ENCODE results near the gene EPB41L4A.
A peak's percentile ranks its signal among the peaks of the same experiment; 100 is the strongest.

Gene EPB41L4A

DNA sequence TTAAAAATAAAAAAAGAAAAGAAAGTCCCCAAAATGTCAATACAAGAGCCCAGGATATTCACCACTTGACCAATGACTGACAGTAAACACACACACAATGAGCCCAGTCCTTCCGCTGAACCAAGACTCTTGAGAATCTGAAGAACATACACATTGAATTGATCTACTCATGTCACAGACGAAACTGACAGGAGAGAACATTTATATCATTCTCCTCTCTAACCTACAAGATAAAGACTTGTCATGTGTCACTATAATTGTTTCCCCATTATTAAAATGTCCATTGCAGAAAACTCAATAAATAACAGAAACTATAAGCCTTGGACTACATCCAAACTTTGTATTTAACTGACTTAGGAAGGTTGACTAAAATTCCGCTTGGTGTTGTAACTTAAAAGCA is 296.7 kb downstream of the EPB41L4A start:
- TF ChIP-seq CTCF (IDR thresholded peaks at IDR 0.05; ENCODE audit: unreplicated experiment in 3 of 3): no peak
- Mint-ChIP-seq H3K4me1 (peaks cover 19% of the 10 kb centered on the region), H3K27ac (peak overlapping the region; percentile 33 to 56 (median 50)), H3K36me3 (ENCODE audit: low read depth) (peaks cover 3% of the 10 kb centered on the region), H3K4me3 (no peak overlapping the region), H3K27me3 (ENCODE audit: low read depth) (no peaks in the 10 kb centered on the region), H3K9me3 (peaks cover 16% of the 10 kb centered on the region)

- Mint-ChIP-seq H3K4me3 (no peak overlapping the region), H3K4me1 (peaks cover 13% of the 10 kb centered on the region), H3K27ac (peak overlapping the region in 1 of 3 experiments; percentile 9), H3K9me3 (peaks cover 16% of the 10 kb centered on the region), H3K36me3 (ENCODE audit: low read depth) (peaks cover 3% of the 10 kb centered on the region), H3K27me3 (ENCODE audit: low read depth) (no peaks in the 10 kb centered on the region)
- TF ChIP-seq CTCF (IDR thresholded peaks at IDR 0.05; ENCODE audit: unreplicated experiment in 3 of 3): no peak
Observed at GRCh38 chr5:112121258-112121657, 297.8 kb downstream of the EPB41L4A start.

DNA sequence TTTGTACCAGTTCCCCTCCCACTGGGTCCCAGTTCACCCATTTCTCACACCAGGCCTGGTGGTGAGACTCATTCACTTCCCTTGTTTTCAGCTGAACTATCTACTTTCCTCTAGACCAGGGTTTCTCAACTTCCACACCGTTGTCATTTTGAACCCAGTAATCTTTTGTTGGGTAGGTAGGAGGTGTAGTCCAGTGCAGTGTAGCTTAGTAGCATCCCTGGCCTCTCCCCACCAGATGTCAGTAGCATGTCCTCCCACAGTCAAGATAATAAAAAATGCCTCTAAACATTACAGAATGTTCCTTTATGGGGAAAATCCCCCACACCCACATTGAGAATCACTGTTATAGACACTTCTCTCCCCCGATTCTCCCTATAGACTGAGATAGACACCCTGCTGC is 299.1 kb downstream of the EPB41L4A start:
- Mint-ChIP-seq H3K36me3 (ENCODE audit: low read depth) (peaks cover 3% of the 10 kb centered on the region), H3K9me3 (peaks cover 16% of the 10 kb centered on the region), H3K27ac (peak overlapping the region in 1 of 3 experiments; percentile 9), H3K4me1 (peaks cover 7% of the 10 kb centered on the region), H3K4me3 (no peak overlapping the region), H3K27me3 (ENCODE audit: low read depth) (no peaks in the 10 kb centered on the region)
- TF ChIP-seq CTCF (IDR thresholded peaks at IDR 0.05; ENCODE audit: unreplicated experiment in 3 of 3): no peak

DNA sequence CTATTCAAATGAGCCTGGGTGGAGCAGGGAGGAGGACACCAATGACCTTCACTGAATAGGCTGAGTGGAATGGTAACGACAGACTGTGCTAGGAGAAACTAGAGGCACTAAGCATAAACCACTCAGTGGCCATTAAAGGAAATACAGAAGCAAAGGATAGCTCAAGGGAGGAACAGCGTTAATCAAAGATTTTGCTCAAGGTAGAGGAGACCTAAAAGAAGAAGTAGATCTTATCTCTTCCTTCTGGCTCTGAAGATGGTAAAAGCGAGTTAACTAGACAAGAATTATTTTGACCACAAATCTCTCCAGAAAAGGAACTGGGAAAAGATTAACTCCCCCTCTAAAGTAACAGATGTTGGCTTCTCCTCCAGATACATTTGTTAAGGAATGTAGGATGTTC is 299.6 kb downstream of the EPB41L4A start:
- H3K27ac Mint-ChIP-seq: peak overlapping the region in 1 of 3 experiments; percentile 45
- TF ChIP-seq CTCF (IDR thresholded peaks at IDR 0.05; ENCODE audit: unreplicated experiment in 3 of 3): no peak
- H3K4me1 Mint-ChIP-seq: peaks cover 7% of the 10 kb centered on the region
- no peak overlapping the region for H3K4me3 Mint-ChIP-seq
- peaks cover 16% of the 10 kb centered on the region for H3K9me3 Mint-ChIP-seq
- peaks cover 3% of the 10 kb centered on the region for H3K36me3 Mint-ChIP-seq (ENCODE audit: low read depth)
- H3K27me3 Mint-ChIP-seq (ENCODE audit: low read depth): no peaks in the 10 kb centered on the region

DNA sequence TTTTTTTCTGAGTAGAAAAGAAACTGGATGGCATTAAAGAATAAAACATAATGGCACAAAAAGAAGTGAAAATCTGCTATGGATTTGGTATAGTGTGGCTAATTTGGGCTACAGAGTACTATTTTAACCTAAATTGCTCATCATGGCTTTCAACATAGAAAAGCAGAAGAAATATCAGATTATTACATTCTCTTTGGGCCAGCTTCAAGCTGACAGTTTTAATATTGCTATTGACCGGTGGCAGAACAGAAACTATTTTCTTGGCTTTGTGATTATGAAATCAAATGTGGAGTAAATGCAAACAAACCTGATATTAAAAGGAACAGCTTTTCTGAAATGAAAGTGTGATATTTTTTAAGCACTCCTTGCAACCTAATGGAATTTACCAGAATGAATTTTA is 301.5 kb downstream of the EPB41L4A start:
- Mint-ChIP-seq H3K36me3 (ENCODE audit: low read depth) (peaks cover 3% of the 10 kb centered on the region), H3K27ac (no peak overlapping the region), H3K9me3 (peaks cover 16% of the 10 kb centered on the region), H3K4me1 (peaks cover 2% of the 10 kb centered on the region), H3K27me3 (ENCODE audit: low read depth) (no peaks in the 10 kb centered on the region), H3K4me3 (no peak overlapping the region)
- TF ChIP-seq CTCF (IDR thresholded peaks at IDR 0.05; ENCODE audit: unreplicated experiment in 3 of 3): no peak

DNA sequence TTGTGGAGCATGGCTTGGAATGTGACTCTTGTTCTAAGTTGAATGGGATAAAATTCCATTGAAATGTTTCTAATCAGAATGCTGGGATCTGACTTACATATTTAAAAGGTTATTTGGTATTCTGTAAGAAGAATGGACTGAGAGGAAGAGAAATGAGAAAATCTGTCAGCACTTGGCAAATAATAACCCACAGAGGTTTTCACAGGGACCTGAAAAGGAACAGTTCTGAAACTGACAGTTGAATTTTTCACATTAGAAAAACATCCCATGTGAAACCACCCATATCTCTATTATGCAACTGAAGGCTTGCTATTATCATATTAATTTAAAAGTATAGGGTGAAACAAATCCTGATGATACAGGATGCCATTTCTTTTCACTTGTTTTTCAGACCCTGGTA is 302.7 kb downstream of the EPB41L4A start:
- Mint-ChIP-seq H3K4me1 (no peaks in the 10 kb centered on the region), H3K27ac (no peak overlapping the region), H3K36me3 (ENCODE audit: low read depth) (peaks cover 1% of the 10 kb centered on the region), H3K9me3 (peaks cover 15% of the 10 kb centered on the region), H3K4me3 (no peak overlapping the region), H3K27me3 (ENCODE audit: low read depth) (no peaks in the 10 kb centered on the region)
- TF ChIP-seq CTCF (IDR thresholded peaks at IDR 0.05; ENCODE audit: unreplicated experiment in 3 of 3): no peak
